Measurements from ENCODE around the gene PLA2G4F.
"Not testable (repeated sequence)": the region's sequence is repeated elsewhere in the genome, so short reads cannot be mapped to it uniquely, and the experiment has no call there.

PLA2G4F gene

DNA sequence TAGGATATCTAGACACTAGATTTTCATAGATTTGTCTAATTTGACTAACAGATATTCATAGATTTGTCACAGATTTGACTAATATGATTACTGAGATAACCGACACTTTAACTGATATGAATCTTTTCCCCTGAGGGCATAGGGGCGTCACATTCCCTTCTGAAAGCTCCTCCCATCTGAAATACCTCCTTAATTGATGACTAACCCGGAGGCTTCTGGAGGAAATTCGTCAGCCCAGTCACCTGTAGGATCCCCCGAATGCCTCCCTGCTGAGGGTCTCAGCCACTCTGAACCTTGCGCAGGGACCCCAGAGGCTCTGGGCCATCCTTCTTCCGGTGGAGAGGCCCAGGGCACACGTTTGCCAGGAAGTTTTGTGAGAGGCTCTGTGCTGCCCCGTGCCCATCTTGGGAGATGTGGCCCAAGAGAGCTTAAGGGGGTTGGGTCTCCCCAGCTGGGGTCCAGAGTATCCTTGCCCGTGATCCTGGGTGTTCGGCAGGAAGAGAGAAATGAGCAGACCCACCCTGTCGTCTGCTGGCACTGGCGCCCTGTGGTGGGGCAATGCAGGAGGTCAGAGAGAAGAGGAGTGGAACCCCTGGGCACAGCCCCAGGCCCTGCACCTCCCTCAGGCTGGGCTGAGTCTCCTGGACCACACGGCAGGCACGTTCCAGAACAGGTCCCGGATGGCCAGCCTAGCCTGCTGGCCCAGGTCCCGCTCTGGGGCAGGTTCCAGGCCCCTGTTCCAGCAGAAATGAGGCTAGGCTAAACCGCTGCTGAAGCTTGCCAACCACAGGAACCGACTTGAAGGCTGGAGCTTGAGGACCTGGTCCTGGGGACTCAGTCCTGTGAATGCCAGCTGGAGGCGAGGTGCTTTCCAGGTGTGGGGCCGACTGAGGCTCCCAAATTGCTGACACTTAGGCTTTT lies 63.8 kb downstream of the PLA2G4F start:
- DNase-seq = no peak

DNA sequence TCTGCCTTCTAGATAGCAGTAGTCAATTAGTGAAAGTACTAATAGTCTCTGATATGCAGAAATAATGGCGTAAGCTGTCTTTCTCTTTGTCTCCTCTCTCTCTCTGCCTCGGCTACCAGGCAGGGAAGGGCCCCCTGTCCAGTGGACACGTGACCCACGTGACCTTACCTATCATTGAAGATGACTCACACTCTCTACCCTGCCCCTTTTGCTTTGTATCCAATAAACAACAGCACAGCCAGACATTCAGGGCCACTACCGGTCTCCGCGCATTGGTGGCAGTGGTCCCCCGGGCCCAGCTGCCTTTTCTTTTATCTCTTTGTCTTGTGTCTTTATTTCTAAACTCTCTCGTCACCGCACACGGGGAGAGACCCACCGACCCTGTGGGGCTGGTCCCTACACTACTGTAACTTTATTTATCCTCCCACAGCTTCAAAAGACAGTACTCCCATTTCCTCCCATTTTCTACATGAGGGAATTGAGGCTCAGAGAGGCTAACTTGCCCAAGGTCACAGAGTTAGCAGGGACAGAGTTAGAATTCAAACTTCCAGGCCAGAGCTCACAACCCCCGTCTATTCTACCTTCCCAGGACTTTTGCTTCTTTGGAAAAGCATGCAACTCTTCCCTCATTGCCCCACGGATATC lies 64.6 kb downstream of the PLA2G4F start:
- not testable (repeated sequence) for DNase-seq

DNA sequence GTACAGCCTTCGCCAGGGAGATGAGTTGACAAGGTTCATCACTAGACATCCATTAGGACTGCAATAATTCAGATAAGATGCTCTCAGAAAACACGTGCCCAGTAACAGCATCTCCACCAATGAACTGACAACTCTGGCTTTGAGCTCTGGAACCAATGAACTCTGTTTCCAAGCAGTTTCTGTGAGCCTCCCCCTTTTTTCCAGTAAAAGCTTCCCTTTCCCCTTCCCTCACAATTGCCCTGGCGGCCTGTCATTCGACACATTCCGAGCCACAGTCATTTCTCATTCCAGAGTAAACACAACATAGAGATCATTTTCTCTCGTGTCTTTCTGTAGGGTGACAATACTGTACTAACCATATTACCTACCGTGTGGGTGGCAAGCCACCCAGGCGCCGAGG lies 65.7 kb downstream of the PLA2G4F start:
- DNase-seq = no peak

DNA sequence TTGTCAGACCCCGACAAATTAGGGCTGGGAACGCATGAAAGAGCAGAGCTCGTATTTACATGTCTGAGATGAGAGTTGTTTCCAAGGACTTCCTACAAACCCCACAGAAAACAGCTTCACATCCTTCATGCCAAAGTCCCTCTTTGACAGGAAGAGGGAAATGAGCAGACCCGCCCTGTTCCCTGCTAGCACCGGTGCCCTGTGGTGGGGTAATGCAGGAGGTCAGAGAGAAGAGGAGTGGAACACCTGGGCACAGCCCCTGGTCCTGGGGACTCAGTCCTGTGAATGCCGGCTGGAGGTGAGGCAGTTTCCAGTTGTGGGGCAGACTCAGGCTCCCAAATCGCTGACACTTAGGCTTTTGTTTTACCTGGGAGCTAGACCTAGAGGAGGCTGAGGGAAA lies 66.1 kb downstream of the PLA2G4F start:
- no peak for DNase-seq

DNA sequence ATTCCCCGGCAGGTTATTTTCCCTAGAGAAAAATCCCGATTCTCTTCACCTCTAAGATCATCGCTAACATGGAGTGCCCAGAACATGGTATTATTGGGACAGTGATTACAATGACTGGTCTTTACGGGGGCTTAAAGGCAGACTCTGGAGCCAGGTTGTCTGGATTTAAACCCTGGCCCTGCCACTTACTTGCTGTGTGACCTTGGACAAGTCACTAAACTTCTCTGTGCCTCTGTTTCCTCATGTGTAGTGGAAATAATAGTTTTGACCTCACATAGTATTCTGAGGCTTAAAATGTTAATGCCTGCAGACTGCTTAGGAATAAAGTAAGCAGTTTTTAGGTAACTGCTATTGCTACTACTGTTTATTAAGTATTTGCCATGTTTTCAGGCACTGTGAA lies 66.5 kb downstream of the PLA2G4F start:
- DNase-seq = no peak
